HFF-Myc (cell line): Measurements from ENCODE around the gene RAPGEF6.

Source experiments
- DNase-seq: peaks from one replicate; pipeline ENCODE4 v3.0.0-alpha.2; 2011; ENCODE audit warnings: low read depth; ENCODE audit errors: extremely low read depth
- H3K4me3 ChIP-seq: replicated peaks from 2 replicates; pipeline ENCODE4 v1.5.1; 2011; ENCODE audit warnings: low read depth, mild to moderate bottlenecking, control low read depth, low read length
- TF ChIP-seq, protein P1 (sequence below): IDR thresholded peaks from 2 replicates; pipeline ENCODE4 v1.5.1; 2012; ENCODE audit warnings: mild to moderate bottlenecking, low read depth, low read length, control low read depth; ENCODE audit errors: missing control alignments

The RAPGEF6 gene

GRCh38 chr5:131677115-131677514, 42.1 kb upstream of the RAPGEF6 start:
- no peak for DNase-seq
- no peak overlapping the region for H3K4me3 ChIP-seq
- TF ChIP-seq, protein P1, sequence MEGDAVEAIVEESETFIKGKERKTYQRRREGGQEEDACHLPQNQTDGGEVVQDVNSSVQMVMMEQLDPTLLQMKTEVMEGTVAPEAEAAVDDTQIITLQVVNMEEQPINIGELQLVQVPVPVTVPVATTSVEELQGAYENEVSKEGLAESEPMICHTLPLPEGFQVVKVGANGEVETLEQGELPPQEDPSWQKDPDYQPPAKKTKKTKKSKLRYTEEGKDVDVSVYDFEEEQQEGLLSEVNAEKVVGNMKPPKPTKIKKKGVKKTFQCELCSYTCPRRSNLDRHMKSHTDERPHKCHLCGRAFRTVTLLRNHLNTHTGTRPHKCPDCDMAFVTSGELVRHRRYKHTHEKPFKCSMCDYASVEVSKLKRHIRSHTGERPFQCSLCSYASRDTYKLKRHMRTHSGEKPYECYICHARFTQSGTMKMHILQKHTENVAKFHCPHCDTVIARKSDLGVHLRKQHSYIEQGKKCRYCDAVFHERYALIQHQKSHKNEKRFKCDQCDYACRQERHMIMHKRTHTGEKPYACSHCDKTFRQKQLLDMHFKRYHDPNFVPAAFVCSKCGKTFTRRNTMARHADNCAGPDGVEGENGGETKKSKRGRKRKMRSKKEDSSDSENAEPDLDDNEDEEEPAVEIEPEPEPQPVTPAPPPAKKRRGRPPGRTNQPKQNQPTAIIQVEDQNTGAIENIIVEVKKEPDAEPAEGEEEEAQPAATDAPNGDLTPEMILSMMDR, result no peak

- H3K4me3 ChIP-seq, result no peak overlapping the region
- TF ChIP-seq, protein P1, result no peak
- no peak for DNase-seq
Measured at GRCh38 chr5:131672776-131673175, 37.7 kb upstream of the RAPGEF6 start.

DNA sequence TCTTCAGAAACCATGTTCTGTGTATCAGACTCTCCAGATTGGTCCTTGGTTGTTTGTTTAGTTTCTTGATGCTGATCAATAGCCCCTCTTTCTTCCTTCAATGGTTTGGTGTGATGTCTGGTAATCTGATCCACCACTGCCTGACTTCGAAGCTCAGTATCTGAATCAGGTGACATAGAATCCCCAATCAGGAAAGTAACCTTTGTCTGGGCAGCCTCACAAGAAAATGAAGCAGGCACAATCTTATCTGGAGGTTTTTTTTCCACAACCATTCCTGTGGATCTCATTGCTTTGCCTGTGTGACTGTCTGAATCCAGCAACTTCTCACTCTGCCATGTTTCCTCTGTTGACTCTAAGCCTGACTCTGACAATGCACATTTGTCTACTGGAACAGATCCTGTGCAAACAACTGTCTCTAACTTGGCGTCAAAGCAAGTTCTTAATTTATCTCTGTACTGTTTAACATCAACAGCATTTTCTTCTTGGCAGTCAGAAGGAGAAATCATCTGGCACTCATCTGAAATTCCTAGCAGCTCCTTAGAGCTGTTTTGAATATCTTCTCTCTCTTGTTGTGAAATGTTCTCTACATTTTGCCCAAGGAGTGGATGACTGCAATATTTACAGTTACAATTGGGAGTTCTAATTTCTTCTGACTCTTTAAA, 37.1 kb upstream of the RAPGEF6 start:
- no peak for DNase-seq

DNA sequence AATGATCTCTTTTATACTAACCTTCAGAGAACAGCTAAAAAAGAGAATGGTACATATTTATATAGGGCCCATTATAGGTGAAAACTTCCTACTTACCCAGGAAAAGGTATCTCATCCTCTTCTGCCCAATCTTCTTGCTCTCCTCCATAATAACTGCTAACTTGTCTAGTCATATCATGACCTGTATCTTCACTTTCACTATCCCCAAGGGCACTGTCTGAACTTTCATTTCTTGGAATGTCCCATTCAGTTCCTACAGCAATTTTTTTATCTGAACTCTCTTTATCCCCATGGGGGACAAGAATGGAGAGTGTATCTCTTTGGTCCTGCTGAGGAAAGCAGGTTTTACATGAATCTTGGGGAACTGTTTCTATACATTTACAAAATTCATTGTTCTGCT, 36.4 kb upstream of the RAPGEF6 start:
- no peak overlapping the region for H3K4me3 ChIP-seq
- DNase-seq, result no peak
- TF ChIP-seq, protein P1, result no peak

More for the DNA sequence above, 37.1 kb upstream of the RAPGEF6 start:
- TF ChIP-seq, protein P1, result no peak
- no peak overlapping the region for H3K4me3 ChIP-seq

GRCh38 chr5:131664929-131665328, 29.9 kb upstream of the RAPGEF6 start:
- TF ChIP-seq, protein P1, result no peak
- no peak overlapping the region for H3K4me3 ChIP-seq
- no peak for DNase-seq

GRCh38 chr5:131661933-131662332, 26.9 kb upstream of the RAPGEF6 start:
- TF ChIP-seq, protein P1, result no peak
- no peak for DNase-seq
- no peak overlapping the region for H3K4me3 ChIP-seq

DNA sequence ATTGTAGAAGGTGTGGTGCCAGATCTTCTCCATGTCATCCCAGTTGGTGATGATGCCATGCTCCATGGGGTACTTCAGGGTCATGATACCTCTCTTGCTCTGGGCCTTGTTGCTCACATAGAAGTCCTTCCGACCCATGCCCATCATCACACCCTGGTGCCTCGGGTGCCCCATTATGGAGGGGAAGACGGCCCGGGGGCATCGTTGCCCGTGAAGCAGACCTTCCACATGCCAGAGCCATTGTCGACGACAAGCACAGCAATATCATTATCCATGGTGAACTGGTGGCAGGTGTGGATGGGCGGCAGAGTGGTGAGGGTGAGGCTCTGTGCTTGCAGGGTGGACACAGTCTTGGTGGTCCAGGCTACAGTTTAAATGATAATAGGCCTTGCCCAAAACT, 24.8 kb upstream of the RAPGEF6 start:
- no peak overlapping the region for H3K4me3 ChIP-seq
- no peak for DNase-seq
- TF ChIP-seq, protein P1, result no peak
